ENCODE data around the gene HKDC1.

Gene HKDC1

GRCh38 chr10:69180525-69181204 lies 39.5 kb upstream of the HKDC1 start:
- H3K4me3 ChIP-seq (ENCODE audit: low read length), result peak overlapping the region; percentile 99
- DNase-seq (ENCODE audit: low read depth), result no peak
- no peak for TF ChIP-seq CTCF (conservative IDR thresholded peaks at IDR 0.05; ENCODE audit: low read depth, low read length)

GRCh38 chr10:69181433-69181832 lies 38.7 kb upstream of the HKDC1 start:
- no peak for DNase-seq (ENCODE audit: low read depth)
- H3K4me3 ChIP-seq (ENCODE audit: low read length), result peak overlapping the region; percentile 99
- no peak for TF ChIP-seq CTCF (conservative IDR thresholded peaks at IDR 0.05; ENCODE audit: low read depth, low read length)

- H3K4me3 ChIP-seq (ENCODE audit: low read length), result no peak overlapping the region
- TF ChIP-seq CTCF (conservative IDR thresholded peaks at IDR 0.05; ENCODE audit: low read depth, low read length), result no peak
- DNase-seq (ENCODE audit: low read depth), result no peak
These were observed 38.1 kb upstream of the HKDC1 start for GRCh38 chr10:69182005-69182404.

GRCh38 chr10:69186524-69186923 lies 33.6 kb upstream of the HKDC1 start:
- no peak for TF ChIP-seq CTCF (conservative IDR thresholded peaks at IDR 0.05; ENCODE audit: low read depth, low read length)
- no peak overlapping the region for H3K4me3 ChIP-seq (ENCODE audit: low read length)
- DNase-seq (ENCODE audit: low read depth), result no peak

- H3K4me3 ChIP-seq (ENCODE audit: low read length), result no peak overlapping the region
- no peak for DNase-seq (ENCODE audit: low read depth)
- TF ChIP-seq CTCF (conservative IDR thresholded peaks at IDR 0.05; ENCODE audit: low read depth, low read length), result no peak
These were observed 19.1 kb upstream of the HKDC1 start for GRCh38 chr10:69201045-69201444.

- DNase-seq (ENCODE audit: low read depth), result no peak
- no peak for TF ChIP-seq CTCF (conservative IDR thresholded peaks at IDR 0.05; ENCODE audit: low read depth, low read length)
- no peak overlapping the region for H3K4me3 ChIP-seq (ENCODE audit: low read length)
These were observed 17.8 kb upstream of the HKDC1 start for GRCh38 chr10:69202332-69202731.

- DNase-seq (ENCODE audit: low read depth), result no peak
- no peak for TF ChIP-seq CTCF (conservative IDR thresholded peaks at IDR 0.05; ENCODE audit: low read depth, low read length)
- H3K4me3 ChIP-seq (ENCODE audit: low read length), result no peak overlapping the region
These were observed 11.4 kb upstream of the HKDC1 start for GRCh38 chr10:69208761-69209160.
